Colonic mucosa (tissue), 4 donors: Measurements from ENCODE around the gene POLR3GL. TPM values are rescaled to one million over a fixed set of nuclear protein-coding genes. Genes with fewer than 3 reads are reported as not detected.

Experiments used
- DNase-seq: peaks from one replicate; pipeline ENCODE4 v3.0.0-alpha.2; 2020
- H3K27ac ChIP-seq: fragments of 200-600 bp; one replicate; pipeline ENCODE4 v1.8.0; 2021
- H3K27me3 ChIP-seq: fragments of 200-600 bp; one replicate; pipeline ENCODE4 v1.8.0; 2021
- H3K36me3 ChIP-seq: fragments of 200-600 bp; one replicate; pipeline ENCODE4 v1.8.0; 2021
- H3K4me1 ChIP-seq: fragments of 200-600 bp; one replicate; pipeline ENCODE4 v1.8.0; 2021; ENCODE audit warnings: mild to moderate bottlenecking
- H3K4me3 ChIP-seq: fragments of 200-600 bp; one replicate; pipeline ENCODE4 v1.8.0; 2021
- H3K9ac ChIP-seq, 2 donors: one replicate each; pipeline ENCODE4 v1.7.0; 2013; ENCODE audit warnings: control low read depth in 2 of 2, low read depth in 2 of 2, low read length in 2 of 2
- H3K9me3 ChIP-seq: fragments of 200-600 bp; one replicate; pipeline ENCODE4 v1.8.0; 2021
- CTCF ChIP-seq: fragments of 200-600 bp; IDR thresholded peaks from one replicate; pipeline ENCODE4 v1.8.0; 2022; ENCODE audit warnings: antibody characterized with exemption, mild to moderate bottlenecking
- intact Hi-C: fragments of 100-400 bp; cut with DNase I; formaldehyde crosslinking; loops from one replicate; pipeline ENCODE4 v1.14.1; 2022
- total RNA-seq, 2 donors: library from RNA; stranded (reverse); fragmentation: NEBNext Ultra II Directional in 1 of 2; extraction: Animal tissue kit (Norgen Biotek cat#: 25700) in 1 of 2; gene quantifications; one replicate each; pipeline ENCODE4 v1.2.1, GENCODE V29; 2021
- donor health status: healthy.
- donor health status: DM: no; HTN: no; CAD: no.
- donor health status: DM: no; HTN: no; CAD: no.

Gene POLR3GL
- 10 to 100 TPM; 12.6 to 16.1 TPM for total RNA-seq

GRCh38 chr1:145964328-145965118 is at the start of gene POLR3GL, which contains the start of gene ANKRD34A:
POLR3GL (plus strand) TSS chr1:145964690; CDS start chr1:145974866, 10,176 bp downstream.
ANKRD34A (minus strand) TSS chr1:145964575; CDS start chr1:145961759, 2,816 bp downstream.
- peak; percentile 98 for DNase-seq
- intact Hi-C loops = no loop called here
- Histone ChIP-seq H3K4me3 (peak within 1 kb of the TSS; percentile 48), H3K4me1 (peaks cover 6% of the 10 kb centered on the region), H3K27me3 (peaks cover 25% of the 10 kb centered on the region), H3K36me3 (no peaks in the 10 kb centered on the region), H3K9ac (peak within 1 kb of the TSS; percentile 57 to 86), H3K9me3 (no peaks in the 10 kb centered on the region), H3K27ac (peak within 1 kb of the TSS; percentile 64)
- no peak for TF ChIP-seq CTCF

- Histone ChIP-seq H3K27me3 (no peaks in the 10 kb centered on the region), H3K27ac (no peak overlapping the region), H3K9me3 (no peaks in the 10 kb centered on the region), H3K36me3 (no peaks in the 10 kb centered on the region), H3K9ac (no peak overlapping the region), H3K4me1 (peaks cover 6% of the 10 kb centered on the region), H3K4me3 (no peak overlapping the region)
- no peak for DNase-seq
- intact Hi-C loops = loop anchor here (5.0 to 10.0 kb wide), 2 partner anchors 41 to 72 kb away; partner anchors contain the start of genes LIX1L and NUDT17
- TF ChIP-seq CTCF = no peak
Measured at GRCh38 chr1:145916745-145917144, 47.7 kb upstream of the POLR3GL start.

GRCh38 chr1:145917595-145917994 is 46.9 kb upstream of the POLR3GL start:
- DNase-seq = no peak
- Histone ChIP-seq H3K27ac (no peak overlapping the region), H3K9me3 (no peaks in the 10 kb centered on the region), H3K4me1 (peaks cover 6% of the 10 kb centered on the region), H3K9ac (peak overlapping the region; percentile 90 to 95), H3K4me3 (peak overlapping the region; percentile 77), H3K36me3 (no peaks in the 10 kb centered on the region), H3K27me3 (no peaks in the 10 kb centered on the region)
- no peak for TF ChIP-seq CTCF
- intact Hi-C loops = loop anchor here (5.0 to 10.0 kb wide), 2 partner anchors 40 to 73 kb away; partner anchors contain the start of genes LIX1L and NUDT17

GRCh38 chr1:145918144-145918991 is 46.1 kb upstream of the POLR3GL start, which contains the start of gene PEX11B:
PEX11B (minus strand) TSS chr1:145918717; CDS start chr1:145918688, 29 bp downstream.
- intact Hi-C loops = loop anchor here (5.0 to 10.0 kb wide), 2 partner anchors 39 to 74 kb away; partner anchors contain the start of genes LIX1L and NUDT17
- H3K27ac ChIP-seq = peak within 1 kb of the TSS; percentile 84

More at GRCh38 chr1:145918144-145918991, 46.1 kb upstream of the POLR3GL start, which contains the start of gene PEX11B:
- Histone ChIP-seq H3K36me3 (no peaks in the 10 kb centered on the region), H3K27me3 (no peaks in the 10 kb centered on the region), H3K9me3 (no peaks in the 10 kb centered on the region), H3K9ac (peak within 1 kb of the TSS; percentile 90 to 95), H3K4me1 (peaks cover 6% of the 10 kb centered on the region), H3K4me3 (peak within 1 kb of the TSS; percentile 77)
- peak; percentile 92 for DNase-seq
- no peak for TF ChIP-seq CTCF
